BLaER1 treated with 17β-estradiol and CSF1 and Interleukin-3, amounts not matched to agents 10 nM and 100 nM (cell line): ENCODE data around the gene CACNA1D.

Experiments
- H3K27ac ChIP-seq, 11 experiments: shearing (Covaris generic); formaldehyde crosslinking; 2 replicates each; pipeline ENCODE4 v1.8.1; 2022
- H3K27me3 ChIP-seq, 11 experiments: shearing (Covaris generic); formaldehyde crosslinking; 2 replicates each; pipeline ENCODE4 v1.8.1; 2022
- H3K36me3 ChIP-seq, 11 experiments: shearing (Covaris generic); formaldehyde crosslinking; 2 replicates each; pipeline ENCODE4 v1.8.1; 2022
- H3K4me1 ChIP-seq, 10 experiments: shearing (Covaris generic); formaldehyde crosslinking; 2 replicates each; pipeline ENCODE4 v1.8.1; 2022
- H3K4me2 ChIP-seq, 11 experiments: shearing (Covaris generic); formaldehyde crosslinking; 2 replicates each; pipeline ENCODE4 v1.8.1; 2022
- H3K4me3 ChIP-seq, 10 experiments: shearing (Covaris generic); formaldehyde crosslinking; 2 replicates each; pipeline ENCODE4 v1.8.1; 2022
- H3K9ac ChIP-seq, 11 experiments: shearing (Covaris generic); formaldehyde crosslinking; 2 replicates each; pipeline ENCODE4 v1.8.1; 2022
- H3K9me3 ChIP-seq, 11 experiments: shearing (Covaris generic); formaldehyde crosslinking; replicated peaks in 1 of 11; 2 replicates each; pipeline ENCODE4 v1.8.1; 2022
- H4K20me1 ChIP-seq, 11 experiments: shearing (Covaris generic); formaldehyde crosslinking; 2 replicates each; pipeline ENCODE4 v1.8.1; 2022
- Cebpa-rat ChIP-seq, 11 experiments: shearing (Covaris generic); IDR thresholded peaks; 2 replicates each; pipeline ENCODE4 v1.8.1; 2022

Gene CACNA1D

GRCh38 chr3:53500165-53500777 lies 5.9 kb downstream of the CACNA1D start:
- H4K20me1 ChIP-seq: peaks cover 0 to 13% (median 8%) of the 10 kb centered on the region in 11 experiments; a peak in 12 of 22 replicates
- no peaks in the 10 kb centered on the region for H3K9me3 ChIP-seq
- no peaks in the 10 kb centered on the region for H3K36me3 ChIP-seq
- H3K27me3 ChIP-seq: peaks cover 25 to 39% (median 34%) of the 10 kb centered on the region in 11 experiments
- TF ChIP-seq Cebpa-rat (IDR thresholded peaks at IDR 0.05): no peak
- no peak overlapping the region for H3K4me2 ChIP-seq
- peaks cover 14 to 50% (median 42%) of the 10 kb centered on the region in 10 experiments for H3K4me1 ChIP-seq
- H3K27ac ChIP-seq: no peak overlapping the region
- no peak overlapping the region for H3K9ac ChIP-seq
- no peak overlapping the region for H3K4me3 ChIP-seq

GRCh38 chr3:53501178-53501577 lies 6.8 kb downstream of the CACNA1D start:
- no peak for TF ChIP-seq Cebpa-rat (IDR thresholded peaks at IDR 0.05)
- Histone ChIP-seq H3K27ac (no peak overlapping the region), H3K9ac (no peak overlapping the region), H3K27me3 (peaks cover 16 to 30% (median 24%) of the 10 kb centered on the region in 11 experiments), H3K4me1 (peaks cover 6 to 49% (median 34%) of the 10 kb centered on the region in 10 experiments; a peak in 18 of 20 replicates), H3K36me3 (no peaks in the 10 kb centered on the region), H3K4me3 (no peak overlapping the region), H4K20me1 (peaks cover 0 to 4% (median 0%) of the 10 kb centered on the region in 11 experiments; a peak in 6 of 22 replicates), H3K9me3 (no peaks in the 10 kb centered on the region), H3K4me2 (no peak overlapping the region)

GRCh38 chr3:53502737-53503136 lies 8.3 kb downstream of the CACNA1D start:
- Histone ChIP-seq H4K20me1 (no peaks in the 10 kb centered on the region), H3K4me2 (peak overlapping the region in 2 of 11 experiments; percentile 59 to 88; a peak in 2 of 22 replicates), H3K36me3 (no peaks in the 10 kb centered on the region), H3K27ac (no peak overlapping the region), H3K9me3 (no peaks in the 10 kb centered on the region), H3K4me3 (no peak overlapping the region), H3K27me3 (peaks cover under 1 to 14% (median 9%) of the 10 kb centered on the region in 11 experiments; a peak in 16 of 22 replicates), H3K9ac (no peak overlapping the region), H3K4me1 (peaks cover 6 to 40% (median 23%) of the 10 kb centered on the region in 10 experiments; a peak in 16 of 20 replicates)
- no peak for TF ChIP-seq Cebpa-rat (IDR thresholded peaks at IDR 0.05)

GRCh38 chr3:53503195-53503594 lies 8.8 kb downstream of the CACNA1D start:
- Histone ChIP-seq H4K20me1 (no peaks in the 10 kb centered on the region), H3K4me2 (peak overlapping the region in 9 of 11 experiments; percentile 26 to 88 (median 52); a peak in 17 of 22 replicates), H3K4me3 (no peak overlapping the region), H3K27me3 (peaks cover 0 to 11% (median 4%) of the 10 kb centered on the region in 11 experiments; a peak in 12 of 22 replicates), H3K9me3 (no peaks in the 10 kb centered on the region), H3K9ac (no peak overlapping the region), H3K36me3 (no peaks in the 10 kb centered on the region), H3K4me1 (peaks cover 6 to 40% (median 23%) of the 10 kb centered on the region in 10 experiments; a peak in 16 of 20 replicates), H3K27ac (no peak overlapping the region)
- TF ChIP-seq Cebpa-rat (IDR thresholded peaks at IDR 0.05): no peak

GRCh38 chr3:53506110-53506762 lies 11.8 kb downstream of the CACNA1D start:
- Histone ChIP-seq H3K4me2 (peak overlapping the region in 5 of 11 experiments; percentile 1 to 23 (median 13); a peak in 2 of 22 replicates), H3K9me3 (no peaks in the 10 kb centered on the region), H3K4me1 (peaks cover 6 to 40% (median 23%) of the 10 kb centered on the region in 10 experiments; a peak in 16 of 20 replicates), H4K20me1 (no peaks in the 10 kb centered on the region), H3K9ac (no peak overlapping the region), H3K4me3 (no peak overlapping the region), H3K36me3 (no peaks in the 10 kb centered on the region), H3K27ac (no peak overlapping the region), H3K27me3 (no peaks in the 10 kb centered on the region)
- TF ChIP-seq Cebpa-rat (IDR thresholded peaks at IDR 0.05): no peak

- Histone ChIP-seq H3K36me3 (no peaks in the 10 kb centered on the region), H3K4me1 (peaks cover 6 to 40% (median 23%) of the 10 kb centered on the region in 10 experiments; a peak in 16 of 20 replicates), H3K4me3 (no peak overlapping the region), H4K20me1 (no peaks in the 10 kb centered on the region), H3K4me2 (peak overlapping the region in 4 of 11 experiments; percentile 1 to 23 (median 15); a peak in 2 of 22 replicates), H3K9me3 (no peaks in the 10 kb centered on the region), H3K27ac (no peak overlapping the region), H3K9ac (no peak overlapping the region), H3K27me3 (no peaks in the 10 kb centered on the region)
- TF ChIP-seq Cebpa-rat (IDR thresholded peaks at IDR 0.05): no peak
Measured at GRCh38 chr3:53506763-53507145, 12.3 kb downstream of the CACNA1D start.

GRCh38 chr3:53509494-53509893 lies 15.1 kb downstream of the CACNA1D start:
- no peaks in the 10 kb centered on the region for H4K20me1 ChIP-seq
- no peak overlapping the region for H3K4me3 ChIP-seq
- H3K27me3 ChIP-seq: no peaks in the 10 kb centered on the region
- H3K9ac ChIP-seq: no peak overlapping the region
- H3K4me2 ChIP-seq: no peak overlapping the region
- no peak for TF ChIP-seq Cebpa-rat (IDR thresholded peaks at IDR 0.05)
- no peaks in the 10 kb centered on the region for H3K9me3 ChIP-seq
- no peak overlapping the region for H3K27ac ChIP-seq
- H3K36me3 ChIP-seq: no peaks in the 10 kb centered on the region
- H3K4me1 ChIP-seq: peaks cover 0 to 21% (median 9%) of the 10 kb centered on the region in 10 experiments; a peak in 14 of 20 replicates

GRCh38 chr3:53510508-53510907 lies 16.1 kb downstream of the CACNA1D start:
- H3K4me2 ChIP-seq: no peak overlapping the region

GRCh38 chr3:53511246-53511645 lies 16.8 kb downstream of the CACNA1D start:
- Histone ChIP-seq H3K27me3 (no peaks in the 10 kb centered on the region), H3K9ac (no peak overlapping the region), H3K27ac (no peak overlapping the region), H3K9me3 (no peaks in the 10 kb centered on the region), H3K36me3 (no peaks in the 10 kb centered on the region), H3K4me3 (no peak overlapping the region), H3K4me2 (no peak overlapping the region), H4K20me1 (no peaks in the 10 kb centered on the region), H3K4me1 (peaks cover 0 to 6% (median 2%) of the 10 kb centered on the region in 10 experiments; a peak in 4 of 20 replicates)
- TF ChIP-seq Cebpa-rat (IDR thresholded peaks at IDR 0.05): no peak

More at GRCh38 chr3:53510508-53510907, 16.1 kb downstream of the CACNA1D start:
- no peaks in the 10 kb centered on the region for H3K9me3 ChIP-seq
- no peaks in the 10 kb centered on the region for H4K20me1 ChIP-seq
- H3K27me3 ChIP-seq: no peaks in the 10 kb centered on the region
- TF ChIP-seq Cebpa-rat (IDR thresholded peaks at IDR 0.05): no peak
- H3K4me3 ChIP-seq: no peak overlapping the region
- H3K27ac ChIP-seq: no peak overlapping the region
- H3K4me1 ChIP-seq: peaks cover 0 to 10% (median 3%) of the 10 kb centered on the region in 10 experiments; a peak in 6 of 20 replicates
- no peaks in the 10 kb centered on the region for H3K36me3 ChIP-seq
- no peak overlapping the region for H3K9ac ChIP-seq
